WTC11 (cell line): Measurements from ENCODE around the gene CA10. TPM values are rescaled to one million over a fixed set of nuclear protein-coding genes. Genes with fewer than 3 reads are reported as not detected.

Experiments used
- ATAC-seq: fragments of 200-7000 bp; cut with Tn5 transposase; 2 replicates; pipeline ENCODE4 v1.10.0; 2021; ENCODE audit warnings: mild to moderate bottlenecking, moderate library complexity
- CTCF ChIA-PET: fragments of 300-600 bp; sonication (Branson Sonifier 250); formaldehyde crosslinking; loops from one replicate; lab custom pipeline; 2021; ENCODE audit warnings: antibody characterized with exemption; lab: Charles Lee
- POLR2A ChIA-PET: fragments of 350-600 bp; sonication (Branson Sonifier 250); formaldehyde crosslinking; loops from one replicate; lab custom pipeline; 2021; ENCODE audit warnings: antibody characterized with exemption; lab: Charles Lee
- DNase-seq: peaks from one replicate; pipeline ENCODE4 v3.0.0; 2021; ENCODE audit warnings: low spot score
- H3K27ac Mint-ChIP-seq: 2 replicates; pipeline ENCODE4 v1.8.0; 2021; ENCODE audit warnings: mixed read lengths
- H3K27me3 Mint-ChIP-seq: 2 replicates; pipeline ENCODE4 v1.8.0; 2021; ENCODE audit warnings: low read depth, mild to moderate bottlenecking, moderate library complexity, mixed read lengths
- H3K36me3 Mint-ChIP-seq: 2 replicates; pipeline ENCODE4 v1.8.0; 2021; ENCODE audit warnings: mixed read lengths
- H3K4me1 Mint-ChIP-seq: 2 replicates; pipeline ENCODE4 v1.8.0; 2022; ENCODE audit warnings: mixed read lengths
- H3K4me3 Mint-ChIP-seq: 2 replicates; pipeline ENCODE4 v1.8.0; 2021; ENCODE audit warnings: mild to moderate bottlenecking, moderate library complexity, mixed read lengths
- H3K9me3 Mint-ChIP-seq: 2 replicates; pipeline ENCODE4 v1.8.0; 2021; ENCODE audit warnings: mixed read lengths
- CREM ChIP-seq: sonication (generic); formaldehyde crosslinking; IDR thresholded peaks from 2 replicates; pipeline ENCODE4 v1.8.1; 2022; ENCODE audit warnings: mild to moderate bottlenecking, missing genetic modification reagents, moderate library complexity
- GABPB1 ChIP-seq: sonication (generic); formaldehyde crosslinking; IDR thresholded peaks from 2 replicates; pipeline ENCODE4 v1.8.1; 2023; ENCODE audit warnings: mild to moderate bottlenecking, missing genetic modification reagents
- JUN ChIP-seq: sonication (generic); formaldehyde crosslinking; IDR thresholded peaks from 2 replicates; pipeline ENCODE4 v1.8.0; 2023; ENCODE audit warnings: mild to moderate bottlenecking, missing genetic modification reagents
- KAT7 ChIP-seq: sonication (generic); formaldehyde crosslinking; IDR thresholded peaks from 2 replicates; pipeline ENCODE4 v1.8.1; 2023; ENCODE audit warnings: missing genetic modification reagents, mild to moderate bottlenecking, borderline replicate concordance
- NR2C2 ChIP-seq: sonication (generic); formaldehyde crosslinking; IDR thresholded peaks from 2 replicates; pipeline ENCODE4 v1.8.0; 2022; ENCODE audit warnings: mild to moderate bottlenecking, missing genetic modification reagents
- PRRX2 ChIP-seq: fragments of 250-450 bp; sonication (Bioruptor Pico); IDR thresholded peaks from 2 replicates; pipeline ENCODE4 v1.8.0; 2021; ENCODE audit warnings: mild to moderate bottlenecking
- TCF7 ChIP-seq: sonication (generic); formaldehyde crosslinking; IDR thresholded peaks from 2 replicates; pipeline ENCODE4 v1.8.0; 2022; ENCODE audit warnings: mild to moderate bottlenecking, low read depth, missing genetic modification reagents, moderate library complexity
- ZNF219 ChIP-seq: sonication (generic); formaldehyde crosslinking; IDR thresholded peaks from 2 replicates; pipeline ENCODE4 v1.8.0; 2023; ENCODE audit warnings: missing genetic modification reagents, mild to moderate bottlenecking, borderline replicate concordance
- ZNF317 ChIP-seq: sonication (generic); formaldehyde crosslinking; IDR thresholded peaks from 2 replicates; pipeline ENCODE4 v1.8.1; 2023; ENCODE audit warnings: low read depth, mild to moderate bottlenecking, moderate library complexity, missing genetic modification reagents, borderline replicate concordance
- total RNA-seq: library from RNA; stranded (reverse); gene quantifications from 3 replicates; pipeline ENCODE4 v1.2.3, GENCODE V29; 2021
- TF ChIP-seq, protein P1 (sequence below): sonication (generic); formaldehyde crosslinking; IDR thresholded peaks from 2 replicates; pipeline ENCODE4 v1.8.0; 2022; ENCODE audit warnings: missing genetic modification reagents
- TF ChIP-seq, protein P2 (sequence below): sonication (generic); formaldehyde crosslinking; IDR thresholded peaks from 2 replicates; pipeline ENCODE4 v1.8.1; 2023; ENCODE audit warnings: mild to moderate bottlenecking, missing genetic modification reagents
- TF ChIP-seq, protein P3 (sequence below): fragments of 250-450 bp; sonication (Bioruptor Pico); IDR thresholded peaks from 2 replicates; pipeline ENCODE4 v1.8.0; 2021; ENCODE audit warnings: mild to moderate bottlenecking
- TF ChIP-seq, protein P4 (sequence below): sonication (generic); formaldehyde crosslinking; IDR thresholded peaks from 2 replicates; pipeline ENCODE4 v1.8.1; 2023; ENCODE audit warnings: mild to moderate bottlenecking, missing genetic modification reagents, moderate library complexity
- TF ChIP-seq, protein P5 (sequence below): sonication (generic); formaldehyde crosslinking; conservative IDR thresholded peaks from 2 replicates; pipeline ENCODE4 v1.8.1; 2023; ENCODE audit warnings: mild to moderate bottlenecking, low read depth, missing genetic modification reagents, moderate library complexity

The CA10 gene
- total RNA-seq, 1 experiment from 2014 or later: 0.90 TPM

DNA sequence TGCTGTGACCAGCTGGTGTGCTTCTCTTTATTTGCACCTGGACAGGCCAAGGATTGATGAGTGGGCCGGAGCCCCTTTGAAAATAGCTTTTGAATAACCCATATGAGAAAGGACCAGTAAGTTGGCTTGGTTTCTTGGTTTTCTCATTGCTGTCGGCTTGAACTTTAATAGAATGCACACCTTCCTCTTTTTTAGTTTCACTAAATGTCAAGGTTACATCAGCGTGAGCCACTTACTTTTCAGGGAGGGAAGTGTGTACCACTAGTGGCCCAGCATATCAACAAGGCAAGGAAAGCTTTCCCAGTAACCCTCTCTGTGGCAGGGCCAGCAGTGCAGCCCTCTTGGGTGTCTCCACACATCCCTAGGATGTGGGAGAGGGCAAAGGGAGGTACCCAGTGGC, 433.3 kb downstream of the CA10 start:
- H3K4me1 Mint-ChIP-seq: no peaks in the 10 kb centered on the region
- CTCF ChIA-PET: no interaction called here
- DNase-seq: no peak
- H3K27me3 Mint-ChIP-seq: peaks cover 2% of the 10 kb centered on the region; the same call in 1 of the 2 replicates
- H3K9me3 Mint-ChIP-seq: peaks cover 40% of the 10 kb centered on the region
- no peak for ATAC-seq
- H3K36me3 Mint-ChIP-seq: peaks cover 6% of the 10 kb centered on the region; the same call in 1 of the 2 replicates
- TF ChIP-seq ZNF219 (CRISPR knock-in tag): no peak
- no peak for TF ChIP-seq PRRX2 (CRISPR knock-in tag)
- no peak for TF ChIP-seq GABPB1
- no peak for TF ChIP-seq CREM (CRISPR knock-in tag)
- POLR2A ChIA-PET: no interaction called here
- H3K27ac Mint-ChIP-seq: no peak overlapping the region
- H3K4me3 Mint-ChIP-seq: no peak overlapping the region

DNA sequence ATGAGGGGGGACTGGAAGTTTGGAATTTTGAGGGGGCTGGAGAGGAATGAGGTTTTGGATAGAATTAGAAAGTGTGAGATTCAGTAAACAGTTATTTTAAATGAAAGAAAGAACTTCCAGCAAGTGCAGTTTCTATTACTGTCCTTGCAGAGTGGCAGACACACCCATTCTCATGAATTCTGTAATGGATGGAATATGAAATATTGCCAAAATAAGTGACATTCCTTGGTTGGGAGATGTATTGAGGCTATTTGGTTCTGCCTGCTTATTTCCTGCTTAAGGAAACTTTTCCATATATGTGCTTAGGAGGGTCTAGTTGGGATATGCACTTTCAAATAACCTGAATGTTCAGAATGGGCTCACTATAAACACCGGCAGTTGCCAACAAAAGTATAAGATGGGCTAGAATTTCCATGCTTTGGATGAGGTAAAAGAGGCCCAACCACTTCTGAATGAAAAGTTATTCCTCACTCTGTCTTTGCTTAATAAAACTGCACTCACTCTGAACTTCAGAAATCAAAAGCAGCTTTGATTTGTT, 434.4 kb downstream of the CA10 start:
- Mint-ChIP-seq H3K27me3 (peaks cover 2% of the 10 kb centered on the region; the same call in 1 of the 2 replicates), H3K9me3 (peaks cover 43% of the 10 kb centered on the region), H3K4me1 (no peaks in the 10 kb centered on the region)
- CTCF ChIA-PET: no interaction called here
- TF ChIP-seq, protein P1, sequence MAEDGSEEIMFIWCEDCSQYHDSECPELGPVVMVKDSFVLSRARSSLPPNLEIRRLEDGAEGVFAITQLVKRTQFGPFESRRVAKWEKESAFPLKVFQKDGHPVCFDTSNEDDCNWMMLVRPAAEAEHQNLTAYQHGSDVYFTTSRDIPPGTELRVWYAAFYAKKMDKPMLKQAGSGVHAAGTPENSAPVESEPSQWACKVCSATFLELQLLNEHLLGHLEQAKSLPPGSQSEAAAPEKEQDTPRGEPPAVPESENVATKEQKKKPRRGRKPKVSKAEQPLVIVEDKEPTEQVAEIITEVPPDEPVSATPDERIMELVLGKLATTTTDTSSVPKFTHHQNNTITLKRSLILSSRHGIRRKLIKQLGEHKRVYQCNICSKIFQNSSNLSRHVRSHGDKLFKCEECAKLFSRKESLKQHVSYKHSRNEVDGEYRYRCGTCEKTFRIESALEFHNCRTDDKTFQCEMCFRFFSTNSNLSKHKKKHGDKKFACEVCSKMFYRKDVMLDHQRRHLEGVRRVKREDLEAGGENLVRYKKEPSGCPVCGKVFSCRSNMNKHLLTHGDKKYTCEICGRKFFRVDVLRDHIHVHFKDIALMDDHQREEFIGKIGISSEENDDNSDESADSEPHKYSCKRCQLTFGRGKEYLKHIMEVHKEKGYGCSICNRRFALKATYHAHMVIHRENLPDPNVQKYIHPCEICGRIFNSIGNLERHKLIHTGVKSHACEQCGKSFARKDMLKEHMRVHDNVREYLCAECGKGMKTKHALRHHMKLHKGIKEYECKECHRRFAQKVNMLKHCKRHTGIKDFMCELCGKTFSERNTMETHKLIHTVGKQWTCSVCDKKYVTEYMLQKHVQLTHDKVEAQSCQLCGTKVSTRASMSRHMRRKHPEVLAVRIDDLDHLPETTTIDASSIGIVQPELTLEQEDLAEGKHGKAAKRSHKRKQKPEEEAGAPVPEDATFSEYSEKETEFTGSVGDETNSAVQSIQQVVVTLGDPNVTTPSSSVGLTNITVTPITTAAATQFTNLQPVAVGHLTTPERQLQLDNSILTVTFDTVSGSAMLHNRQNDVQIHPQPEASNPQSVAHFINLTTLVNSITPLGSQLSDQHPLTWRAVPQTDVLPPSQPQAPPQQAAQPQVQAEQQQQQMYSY (CRISPR knock-in tag): no peak
- TF ChIP-seq, protein P2, sequence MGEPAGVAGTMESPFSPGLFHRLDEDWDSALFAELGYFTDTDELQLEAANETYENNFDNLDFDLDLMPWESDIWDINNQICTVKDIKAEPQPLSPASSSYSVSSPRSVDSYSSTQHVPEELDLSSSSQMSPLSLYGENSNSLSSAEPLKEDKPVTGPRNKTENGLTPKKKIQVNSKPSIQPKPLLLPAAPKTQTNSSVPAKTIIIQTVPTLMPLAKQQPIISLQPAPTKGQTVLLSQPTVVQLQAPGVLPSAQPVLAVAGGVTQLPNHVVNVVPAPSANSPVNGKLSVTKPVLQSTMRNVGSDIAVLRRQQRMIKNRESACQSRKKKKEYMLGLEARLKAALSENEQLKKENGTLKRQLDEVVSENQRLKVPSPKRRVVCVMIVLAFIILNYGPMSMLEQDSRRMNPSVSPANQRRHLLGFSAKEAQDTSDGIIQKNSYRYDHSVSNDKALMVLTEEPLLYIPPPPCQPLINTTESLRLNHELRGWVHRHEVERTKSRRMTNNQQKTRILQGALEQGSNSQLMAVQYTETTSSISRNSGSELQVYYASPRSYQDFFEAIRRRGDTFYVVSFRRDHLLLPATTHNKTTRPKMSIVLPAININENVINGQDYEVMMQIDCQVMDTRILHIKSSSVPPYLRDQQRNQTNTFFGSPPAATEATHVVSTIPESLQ (CRISPR knock-in tag): no peak
- TF ChIP-seq JUN (CRISPR knock-in tag): no peak
- TF ChIP-seq KAT7 (CRISPR knock-in tag): no peak
- TF ChIP-seq, protein P3, sequence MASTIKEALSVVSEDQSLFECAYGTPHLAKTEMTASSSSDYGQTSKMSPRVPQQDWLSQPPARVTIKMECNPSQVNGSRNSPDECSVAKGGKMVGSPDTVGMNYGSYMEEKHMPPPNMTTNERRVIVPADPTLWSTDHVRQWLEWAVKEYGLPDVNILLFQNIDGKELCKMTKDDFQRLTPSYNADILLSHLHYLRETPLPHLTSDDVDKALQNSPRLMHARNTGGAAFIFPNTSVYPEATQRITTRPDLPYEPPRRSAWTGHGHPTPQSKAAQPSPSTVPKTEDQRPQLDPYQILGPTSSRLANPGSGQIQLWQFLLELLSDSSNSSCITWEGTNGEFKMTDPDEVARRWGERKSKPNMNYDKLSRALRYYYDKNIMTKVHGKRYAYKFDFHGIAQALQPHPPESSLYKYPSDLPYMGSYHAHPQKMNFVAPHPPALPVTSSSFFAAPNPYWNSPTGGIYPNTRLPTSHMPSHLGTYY (CRISPR knock-in tag): no peak
- TF ChIP-seq ZNF317 (CRISPR knock-in tag): no peak
- no peak for TF ChIP-seq GABPB1
- no peak for TF ChIP-seq TCF7
- TF ChIP-seq, protein P4, sequence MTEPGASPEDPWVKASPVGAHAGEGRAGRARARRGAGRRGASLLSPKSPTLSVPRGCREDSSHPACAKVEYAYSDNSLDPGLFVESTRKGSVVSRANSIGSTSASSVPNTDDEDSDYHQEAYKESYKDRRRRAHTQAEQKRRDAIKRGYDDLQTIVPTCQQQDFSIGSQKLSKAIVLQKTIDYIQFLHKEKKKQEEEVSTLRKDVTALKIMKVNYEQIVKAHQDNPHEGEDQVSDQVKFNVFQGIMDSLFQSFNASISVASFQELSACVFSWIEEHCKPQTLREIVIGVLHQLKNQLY (CRISPR knock-in tag): no peak
- TF ChIP-seq NR2C2 (CRISPR knock-in tag): no peak
- TF ChIP-seq, protein P5, sequence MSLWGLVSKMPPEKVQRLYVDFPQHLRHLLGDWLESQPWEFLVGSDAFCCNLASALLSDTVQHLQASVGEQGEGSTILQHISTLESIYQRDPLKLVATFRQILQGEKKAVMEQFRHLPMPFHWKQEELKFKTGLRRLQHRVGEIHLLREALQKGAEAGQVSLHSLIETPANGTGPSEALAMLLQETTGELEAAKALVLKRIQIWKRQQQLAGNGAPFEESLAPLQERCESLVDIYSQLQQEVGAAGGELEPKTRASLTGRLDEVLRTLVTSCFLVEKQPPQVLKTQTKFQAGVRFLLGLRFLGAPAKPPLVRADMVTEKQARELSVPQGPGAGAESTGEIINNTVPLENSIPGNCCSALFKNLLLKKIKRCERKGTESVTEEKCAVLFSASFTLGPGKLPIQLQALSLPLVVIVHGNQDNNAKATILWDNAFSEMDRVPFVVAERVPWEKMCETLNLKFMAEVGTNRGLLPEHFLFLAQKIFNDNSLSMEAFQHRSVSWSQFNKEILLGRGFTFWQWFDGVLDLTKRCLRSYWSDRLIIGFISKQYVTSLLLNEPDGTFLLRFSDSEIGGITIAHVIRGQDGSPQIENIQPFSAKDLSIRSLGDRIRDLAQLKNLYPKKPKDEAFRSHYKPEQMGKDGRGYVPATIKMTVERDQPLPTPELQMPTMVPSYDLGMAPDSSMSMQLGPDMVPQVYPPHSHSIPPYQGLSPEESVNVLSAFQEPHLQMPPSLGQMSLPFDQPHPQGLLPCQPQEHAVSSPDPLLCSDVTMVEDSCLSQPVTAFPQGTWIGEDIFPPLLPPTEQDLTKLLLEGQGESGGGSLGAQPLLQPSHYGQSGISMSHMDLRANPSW (CRISPR knock-in tag): no peak
- TF ChIP-seq, all 79 proteins: peak for 0
- H3K4me3 Mint-ChIP-seq: no peak overlapping the region
- peaks cover 6% of the 10 kb centered on the region; the same call in 1 of the 2 replicates for H3K36me3 Mint-ChIP-seq
- DNase-seq (no peak), ATAC-seq (no peak)
- POLR2A ChIA-PET: no interaction called here
- no peak overlapping the region for H3K27ac Mint-ChIP-seq
